BE2C (cell line): ENCODE data around the gene MAP3K9.

ENCODE experiments used
- DNase-seq: peaks from one replicate; pipeline ENCODE4 v3.0.0-alpha.2; 2020
- H3K27me3 ChIP-seq: fragments of 250-450 bp; sonication (Bioruptor Pico); 2 replicates; pipeline ENCODE4 v1.5.1; 2020; ENCODE audit warnings: mild to moderate bottlenecking
- H3K36me3 ChIP-seq: fragments of 250-450 bp; sonication (Bioruptor Pico); 2 replicates; pipeline ENCODE4 v1.5.1; 2020; ENCODE audit warnings: mild to moderate bottlenecking
- H3K4me1 ChIP-seq: fragments of 250-450 bp; sonication (Bioruptor Pico); 2 replicates; pipeline ENCODE4 v1.5.1; 2020
- H3K4me3 ChIP-seq: 2 replicates; pipeline ENCODE4 v1.5.1; 2011; ENCODE audit warnings: low read depth, low read length
- H3K9me3 ChIP-seq: fragments of 250-450 bp; sonication (Bioruptor Pico); 2 replicates; pipeline ENCODE4 v1.5.1; 2020
- TF ChIP-seq, protein P1 (sequence below): IDR thresholded peaks from 2 replicates; pipeline ENCODE4 v1.5.1; 2012; ENCODE audit warnings: mild to moderate bottlenecking, low read depth, low read length

MAP3K9 gene

DNA sequence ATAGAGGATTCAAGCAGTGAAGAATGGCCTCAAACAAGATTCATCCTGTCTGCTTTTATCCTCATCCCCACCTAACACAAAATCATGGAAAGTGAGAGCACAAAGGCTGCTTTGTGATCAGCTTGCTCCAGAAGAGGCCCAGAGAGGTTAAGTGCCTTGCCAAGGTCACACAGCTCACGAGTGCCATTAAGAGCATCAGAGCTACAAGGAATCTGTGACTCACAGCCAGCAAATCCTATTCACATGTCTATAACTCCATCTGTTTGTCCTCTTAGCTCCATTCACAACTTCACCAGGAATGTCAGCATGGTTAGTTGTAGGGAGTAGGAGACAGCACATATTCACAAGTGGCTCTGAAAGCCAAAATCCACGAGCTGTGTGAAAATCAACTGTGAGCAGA lies 87.8 kb downstream of the MAP3K9 start:
- Histone ChIP-seq H3K4me1 (no peaks in the 10 kb centered on the region), H3K4me3 (no peak overlapping the region), H3K27me3 (no peaks in the 10 kb centered on the region; the same call in 1 of the 2 replicates), H3K36me3 (no peaks in the 10 kb centered on the region), H3K9me3 (no peaks in the 10 kb centered on the region)
- DNase-seq, result no peak
- TF ChIP-seq, protein P1, sequence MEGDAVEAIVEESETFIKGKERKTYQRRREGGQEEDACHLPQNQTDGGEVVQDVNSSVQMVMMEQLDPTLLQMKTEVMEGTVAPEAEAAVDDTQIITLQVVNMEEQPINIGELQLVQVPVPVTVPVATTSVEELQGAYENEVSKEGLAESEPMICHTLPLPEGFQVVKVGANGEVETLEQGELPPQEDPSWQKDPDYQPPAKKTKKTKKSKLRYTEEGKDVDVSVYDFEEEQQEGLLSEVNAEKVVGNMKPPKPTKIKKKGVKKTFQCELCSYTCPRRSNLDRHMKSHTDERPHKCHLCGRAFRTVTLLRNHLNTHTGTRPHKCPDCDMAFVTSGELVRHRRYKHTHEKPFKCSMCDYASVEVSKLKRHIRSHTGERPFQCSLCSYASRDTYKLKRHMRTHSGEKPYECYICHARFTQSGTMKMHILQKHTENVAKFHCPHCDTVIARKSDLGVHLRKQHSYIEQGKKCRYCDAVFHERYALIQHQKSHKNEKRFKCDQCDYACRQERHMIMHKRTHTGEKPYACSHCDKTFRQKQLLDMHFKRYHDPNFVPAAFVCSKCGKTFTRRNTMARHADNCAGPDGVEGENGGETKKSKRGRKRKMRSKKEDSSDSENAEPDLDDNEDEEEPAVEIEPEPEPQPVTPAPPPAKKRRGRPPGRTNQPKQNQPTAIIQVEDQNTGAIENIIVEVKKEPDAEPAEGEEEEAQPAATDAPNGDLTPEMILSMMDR, result no peak

GRCh38 chr14:70718383-70719118 lies 90.8 kb downstream of the MAP3K9 start:
- Histone ChIP-seq H3K4me3 (no peak overlapping the region), H3K27me3 (peaks cover 4% of the 10 kb centered on the region), H3K36me3 (no peaks in the 10 kb centered on the region), H3K4me1 (no peaks in the 10 kb centered on the region), H3K9me3 (no peaks in the 10 kb centered on the region)
- DNase-seq, result no peak
- TF ChIP-seq, protein P1, result no peak

GRCh38 chr14:70716958-70717357 lies 92.4 kb downstream of the MAP3K9 start:
- H3K36me3 ChIP-seq, result no peaks in the 10 kb centered on the region
- TF ChIP-seq, protein P1, result no peak
- DNase-seq, result no peak
- no peaks in the 10 kb centered on the region for H3K9me3 ChIP-seq
- H3K4me3 ChIP-seq, result no peak overlapping the region
- peaks cover 4% of the 10 kb centered on the region for H3K27me3 ChIP-seq
- no peaks in the 10 kb centered on the region for H3K4me1 ChIP-seq

GRCh38 chr14:70716483-70716882 lies 92.8 kb downstream of the MAP3K9 start:
- no peak for DNase-seq
- peaks cover 4% of the 10 kb centered on the region for H3K27me3 ChIP-seq
- H3K36me3 ChIP-seq, result no peaks in the 10 kb centered on the region
- no peaks in the 10 kb centered on the region for H3K9me3 ChIP-seq
- no peaks in the 10 kb centered on the region for H3K4me1 ChIP-seq
- H3K4me3 ChIP-seq, result no peak overlapping the region
- TF ChIP-seq, protein P1, result no peak

GRCh38 chr14:70714055-70714550 lies 95.2 kb downstream of the MAP3K9 start:
- Histone ChIP-seq H3K4me3 (no peak overlapping the region), H3K4me1 (no peaks in the 10 kb centered on the region), H3K36me3 (no peaks in the 10 kb centered on the region), H3K9me3 (no peaks in the 10 kb centered on the region), H3K27me3 (peaks cover 4% of the 10 kb centered on the region)
- DNase-seq, result peak; percentile 60
- TF ChIP-seq, protein P1, result peak; percentile 70

DNA sequence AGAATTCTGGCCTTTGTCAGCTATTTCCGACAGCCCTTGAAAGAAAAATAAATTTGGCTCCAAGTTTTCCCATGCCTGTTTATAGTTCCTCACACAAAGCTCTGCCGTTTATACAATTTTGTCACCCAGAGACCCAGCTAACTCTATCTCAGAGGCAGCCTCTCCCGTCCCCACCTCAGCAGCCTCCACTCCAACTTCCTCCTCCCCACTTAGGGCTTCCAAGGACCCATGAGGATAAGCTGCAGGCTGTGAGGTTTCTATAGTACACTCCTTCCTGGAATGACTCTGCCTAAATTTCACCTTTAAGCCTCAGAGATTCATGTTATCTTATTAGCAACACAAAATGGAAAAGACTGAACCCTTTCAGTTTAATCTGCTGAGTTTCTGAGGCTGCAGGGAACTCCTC lies 95.8 kb downstream of the MAP3K9 start:
- DNase-seq, result no peak
- Histone ChIP-seq H3K4me1 (no peaks in the 10 kb centered on the region), H3K4me3 (no peak overlapping the region), H3K36me3 (no peaks in the 10 kb centered on the region), H3K27me3 (peaks cover 4% of the 10 kb centered on the region), H3K9me3 (no peaks in the 10 kb centered on the region)
- TF ChIP-seq, protein P1, result no peak
